Inflammatory macrophage treated with lipopolysaccharide for 4 hours (primary cell): Measurements from ENCODE around the gene PHC2.

ENCODE experiments used
- DNase-seq: peaks from one replicate; pipeline ENCODE4 v3.0.0-alpha.2; 2020

The PHC2 gene

GRCh38 chr1:33348676-33349080, 82.2 kb downstream of the PHC2 start:
- DNase-seq: peak; percentile 51

GRCh38 chr1:33348194-33348593, 82.7 kb downstream of the PHC2 start:
- no peak for DNase-seq

- DNase-seq: no peak
Measured at GRCh38 chr1:33347650-33347992, 83.3 kb downstream of the PHC2 start.

DNA sequence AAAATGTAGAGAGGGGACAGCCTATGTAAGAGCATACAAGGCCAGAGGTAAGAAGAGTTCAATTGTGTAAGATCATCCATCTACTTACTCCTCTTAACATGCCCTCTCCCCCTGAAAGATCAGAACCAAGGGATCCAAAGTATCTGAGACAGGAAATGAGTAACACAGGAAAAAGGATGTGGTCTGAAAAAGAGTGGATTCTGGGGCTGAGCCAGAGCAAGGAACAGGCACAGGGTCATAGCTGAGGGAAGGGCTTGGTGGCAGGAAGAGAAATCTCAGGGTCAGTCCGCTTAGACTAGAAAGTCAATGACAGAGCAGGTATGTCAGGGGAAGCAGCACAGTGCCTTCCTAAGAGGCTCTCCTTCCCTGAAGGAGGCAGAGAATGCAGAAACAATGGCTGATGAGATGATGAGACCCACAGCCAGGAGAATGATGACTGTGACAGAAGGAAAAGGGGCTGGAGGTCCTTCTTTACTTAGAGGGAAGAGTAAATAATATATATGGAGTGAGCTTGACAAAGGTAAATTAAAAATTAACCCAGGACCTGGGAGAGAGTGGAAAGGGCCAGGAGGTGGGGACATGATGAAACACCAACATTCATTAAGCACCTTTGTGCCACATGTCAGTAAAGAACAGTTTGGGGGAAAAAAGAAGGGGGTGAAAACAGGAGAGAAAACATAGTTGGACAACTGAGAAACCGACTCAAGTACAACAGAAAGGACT, 83.8 kb downstream of the PHC2 start:
- peak; percentile 58 for DNase-seq

DNA sequence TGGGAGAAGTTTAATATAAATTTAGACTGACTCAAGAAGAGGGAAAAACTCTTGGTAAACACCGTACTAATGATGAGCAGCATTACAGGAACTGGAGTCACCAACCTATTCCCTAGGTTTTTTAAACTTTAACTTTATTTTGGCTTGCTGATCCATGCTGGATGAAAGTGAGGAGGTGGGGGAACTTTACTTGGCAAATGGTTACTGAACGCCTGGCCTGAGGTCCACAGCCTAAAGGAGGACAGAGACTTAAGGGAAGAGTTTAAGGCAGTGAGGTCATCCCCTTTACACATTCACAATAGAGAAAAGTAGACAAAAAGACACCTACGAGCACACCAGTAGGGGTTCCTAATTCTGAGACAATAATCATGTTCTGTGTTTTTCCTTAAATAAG, 84.4 kb downstream of the PHC2 start:
- peak; percentile 21 for DNase-seq

- no peak for DNase-seq
Measured at GRCh38 chr1:33344896-33345560, 85.9 kb downstream of the PHC2 start.

DNA sequence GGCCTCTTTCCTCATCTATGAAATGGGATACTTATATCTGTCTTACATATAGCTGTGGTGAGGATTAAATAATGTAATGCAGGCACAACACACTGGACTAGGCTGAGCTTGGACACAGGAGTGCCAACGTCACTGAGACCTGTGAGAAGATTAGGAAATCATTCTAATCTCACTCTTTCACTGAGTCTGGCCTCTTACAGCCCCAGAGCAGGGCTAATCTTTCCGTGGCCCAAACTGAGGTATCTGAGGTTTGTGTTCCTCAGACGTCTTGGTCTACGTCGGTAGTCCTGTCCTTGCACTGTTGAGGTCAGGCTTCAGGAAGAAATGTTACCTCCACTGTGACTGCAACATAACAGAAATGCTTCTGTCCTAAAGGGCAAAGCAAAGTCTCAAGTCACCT, 87.4 kb downstream of the PHC2 start:
- no peak for DNase-seq

GRCh38 chr1:33342041-33342723, 88.7 kb downstream of the PHC2 start:
- DNase-seq: no peak

- no peak for DNase-seq
Measured at GRCh38 chr1:33341190-33341589, 89.7 kb downstream of the PHC2 start.

GRCh38 chr1:33339413-33339812, 91.5 kb downstream of the PHC2 start:
- no peak for DNase-seq

GRCh38 chr1:33338440-33339211, 92.3 kb downstream of the PHC2 start:
- peak; percentile 95 for DNase-seq

DNA sequence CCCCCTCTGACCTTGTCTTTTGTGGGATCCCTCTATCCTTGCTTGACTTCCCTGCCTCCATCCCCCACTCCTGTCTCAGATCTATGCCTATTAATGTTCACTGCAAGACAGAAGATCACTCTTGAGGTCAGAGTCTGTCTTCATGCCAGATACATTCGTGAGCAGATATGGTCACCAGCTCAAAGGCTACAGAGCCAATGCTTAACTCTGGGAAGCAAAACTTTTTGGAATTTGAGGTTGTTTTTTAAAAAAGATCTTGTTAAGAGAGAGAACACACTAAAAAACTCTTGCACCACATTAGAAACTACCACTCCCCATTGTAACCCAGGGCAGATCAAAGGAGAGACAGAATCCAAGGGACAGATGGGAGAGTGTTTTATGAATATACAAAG, 92.9 kb downstream of the PHC2 start:
- no peak for DNase-seq

- no peak for DNase-seq
Measured at GRCh38 chr1:33337441-33337840, 93.5 kb downstream of the PHC2 start.

- DNase-seq: no peak
Measured at GRCh38 chr1:33336580-33336979, 94.3 kb downstream of the PHC2 start.

GRCh38 chr1:33335020-33335419, 95.9 kb downstream of the PHC2 start:
- peak; percentile 80 for DNase-seq

DNA sequence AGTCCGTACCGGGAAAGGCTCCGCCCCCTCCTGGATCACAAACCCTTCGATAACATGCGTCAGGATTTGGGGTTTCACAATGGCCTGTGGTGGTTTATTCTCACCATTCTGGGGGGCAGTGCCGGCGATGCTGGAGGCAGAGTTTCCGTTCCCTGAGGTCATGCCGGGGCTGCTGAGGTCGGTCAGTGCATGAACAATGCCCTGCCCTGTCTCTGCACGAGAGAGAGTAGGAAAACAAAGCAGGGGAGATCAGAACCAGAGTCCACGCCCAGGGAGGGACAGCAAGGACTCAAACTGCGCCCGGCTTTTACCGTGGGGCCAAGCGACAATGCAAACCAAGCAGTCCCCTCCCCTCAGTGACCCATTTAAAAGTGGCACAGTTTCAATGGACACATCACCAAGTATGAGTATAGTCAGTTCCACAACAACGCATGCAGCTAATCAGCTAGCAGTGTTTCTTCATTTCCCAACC, 96.8 kb downstream of the PHC2 start:
- peak; percentile 52 for DNase-seq

- no peak for DNase-seq
Measured at GRCh38 chr1:33332881-33333280, 98.0 kb downstream of the PHC2 start.

- no peak for DNase-seq
Measured at GRCh38 chr1:33332357-33332789, 98.5 kb downstream of the PHC2 start.

DNA sequence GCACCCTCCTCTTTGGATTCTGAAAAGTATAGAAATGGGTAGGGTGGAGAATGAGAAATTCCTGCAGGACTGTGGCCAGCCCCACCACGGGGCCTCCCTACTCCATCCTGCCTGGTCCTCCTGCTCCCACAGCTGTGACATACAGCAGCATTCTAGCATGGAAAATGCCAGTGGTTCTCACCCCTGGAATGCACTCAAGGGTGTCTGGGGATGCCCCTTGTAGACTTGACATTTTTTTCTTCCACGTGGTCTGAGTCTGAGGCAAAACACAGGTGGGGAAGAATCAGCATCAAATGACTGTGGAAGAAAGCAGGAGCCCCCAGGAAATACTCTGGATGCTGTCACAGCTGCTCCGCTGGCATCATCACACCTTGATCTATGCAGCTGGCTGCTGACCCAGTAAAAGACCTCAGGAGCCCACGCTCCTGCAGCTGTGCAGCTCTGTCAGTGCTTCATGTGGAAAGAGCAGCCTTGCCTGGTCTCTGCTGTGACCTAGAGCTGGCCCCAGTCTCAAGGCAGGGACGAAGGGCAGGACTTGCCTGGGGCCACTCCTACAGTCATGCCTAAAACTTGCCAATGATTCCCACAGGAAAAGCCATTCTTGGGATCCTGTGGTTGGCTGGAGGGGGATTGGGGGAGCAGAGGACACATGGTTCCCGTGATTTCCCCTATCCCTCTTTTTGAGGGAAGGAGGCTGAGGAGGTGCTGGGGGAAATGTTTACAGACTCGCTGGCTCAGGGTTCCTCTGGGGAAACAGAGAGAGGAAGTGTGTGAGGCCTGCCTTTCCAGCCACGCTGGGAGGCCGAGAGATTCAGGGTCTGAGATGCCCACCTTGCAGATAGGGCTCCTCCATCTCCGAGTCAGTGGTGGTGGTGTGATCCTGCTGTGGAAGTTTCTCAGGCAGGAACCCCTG, 99.2 kb downstream of the PHC2 start:
- DNase-seq: no peak

GRCh38 chr1:33330906-33331305, 100.0 kb downstream of the PHC2 start:
- no peak for DNase-seq

GRCh38 chr1:33330361-33330890, 100.5 kb downstream of the PHC2 start:
- DNase-seq: no peak
